ENCODE data around the gene INTS6.

INTS6 gene

GRCh38 chr13:51465124-51465523 is 12.3 kb upstream of the INTS6 start:
- no peak for DNase-seq (ENCODE audit: extremely low spot score)
- CTCF ChIA-PET, result no interaction called here
- POLR2A ChIA-PET, result no interaction called here

GRCh38 chr13:51457086-51457815 is 4.4 kb upstream of the INTS6 start:
- POLR2A ChIA-PET, result no interaction called here
- no peak for DNase-seq (ENCODE audit: extremely low spot score)
- CTCF ChIA-PET, result no interaction called here
- TF ChIP-seq FOXA1 (IDR thresholded peaks at IDR 0.05) (no peak), SUZ12 (IDR thresholded peaks at IDR 0.05) (no peak), CTBP1 (IDR thresholded peaks at IDR 0.05; ENCODE audit: borderline replicate concordance) (no peak), FOXK2 (IDR thresholded peaks at IDR 0.05) (no peak), ZNF384 (IDR thresholded peaks at IDR 0.05) (no peak), NFRKB (IDR thresholded peaks at IDR 0.05) (no peak), FOXM1 (IDR thresholded peaks at IDR 0.05; ENCODE audit: borderline replicate concordance) (no peak), TARDBP (IDR thresholded peaks at IDR 0.05) (no peak), HDGF (IDR thresholded peaks at IDR 0.05; ENCODE audit: borderline replicate concordance) (no peak), LEF1 (IDR thresholded peaks at IDR 0.05; ENCODE audit: borderline replicate concordance) (no peak), PKNOX1 (IDR thresholded peaks at IDR 0.05) (no peak), SP1 (IDR thresholded peaks at IDR 0.05) (no peak), ARNT (IDR thresholded peaks at IDR 0.05) (no peak), L3MBTL2 (conservative IDR thresholded peaks at IDR 0.05) (no peak), BHLHE40 (IDR thresholded peaks at IDR 0.05; ENCODE audit: borderline replicate concordance) (no peak), ELF4 (IDR thresholded peaks at IDR 0.05) (no peak)

More at GRCh38 chr13:51465124-51465523, 12.3 kb upstream of the INTS6 start:
- TF ChIP-seq ELF4 (IDR thresholded peaks at IDR 0.05), result no peak
- TF ChIP-seq TARDBP (IDR thresholded peaks at IDR 0.05), result no peak
- TF ChIP-seq ARNT (IDR thresholded peaks at IDR 0.05), result no peak
- no peak for TF ChIP-seq SP1 (IDR thresholded peaks at IDR 0.05)
- TF ChIP-seq ZNF384 (IDR thresholded peaks at IDR 0.05), result no peak
- no peak for TF ChIP-seq FOXM1 (IDR thresholded peaks at IDR 0.05; ENCODE audit: borderline replicate concordance)
- TF ChIP-seq NFRKB (IDR thresholded peaks at IDR 0.05), result no peak
- TF ChIP-seq LEF1 (IDR thresholded peaks at IDR 0.05; ENCODE audit: borderline replicate concordance), result no peak
- no peak for TF ChIP-seq FOXK2 (IDR thresholded peaks at IDR 0.05)
- TF ChIP-seq FOXA1 (IDR thresholded peaks at IDR 0.05), result no peak
- TF ChIP-seq CTBP1 (IDR thresholded peaks at IDR 0.05; ENCODE audit: borderline replicate concordance), result no peak
- no peak for TF ChIP-seq L3MBTL2 (conservative IDR thresholded peaks at IDR 0.05)
- no peak for TF ChIP-seq HDGF (IDR thresholded peaks at IDR 0.05; ENCODE audit: borderline replicate concordance)
- no peak for TF ChIP-seq SUZ12 (IDR thresholded peaks at IDR 0.05)
- no peak for TF ChIP-seq BHLHE40 (IDR thresholded peaks at IDR 0.05; ENCODE audit: borderline replicate concordance)
- no peak for TF ChIP-seq PKNOX1 (IDR thresholded peaks at IDR 0.05)

- no peak for DNase-seq (ENCODE audit: extremely low spot score)
- no peak for TF ChIP-seq FOXM1 (IDR thresholded peaks at IDR 0.05; ENCODE audit: borderline replicate concordance)
- TF ChIP-seq FOXK2 (IDR thresholded peaks at IDR 0.05), result no peak
- TF ChIP-seq HDGF (IDR thresholded peaks at IDR 0.05; ENCODE audit: borderline replicate concordance), result no peak
- no peak for TF ChIP-seq TARDBP (IDR thresholded peaks at IDR 0.05)
- no peak for TF ChIP-seq SUZ12 (IDR thresholded peaks at IDR 0.05)
- TF ChIP-seq ZNF384 (IDR thresholded peaks at IDR 0.05), result no peak
- no peak for TF ChIP-seq SP1 (IDR thresholded peaks at IDR 0.05)
- TF ChIP-seq BHLHE40 (IDR thresholded peaks at IDR 0.05; ENCODE audit: borderline replicate concordance), result no peak
- TF ChIP-seq L3MBTL2 (conservative IDR thresholded peaks at IDR 0.05), result no peak
- no peak for TF ChIP-seq FOXA1 (IDR thresholded peaks at IDR 0.05)
- no peak for TF ChIP-seq ARNT (IDR thresholded peaks at IDR 0.05)
- TF ChIP-seq NFRKB (IDR thresholded peaks at IDR 0.05), result no peak
- TF ChIP-seq LEF1 (IDR thresholded peaks at IDR 0.05; ENCODE audit: borderline replicate concordance), result no peak
- no peak for TF ChIP-seq CTBP1 (IDR thresholded peaks at IDR 0.05; ENCODE audit: borderline replicate concordance)
- no peak for TF ChIP-seq ELF4 (IDR thresholded peaks at IDR 0.05)
- TF ChIP-seq PKNOX1 (IDR thresholded peaks at IDR 0.05), result no peak
- CTCF ChIA-PET, result no interaction called here
- POLR2A ChIA-PET, result no interaction called here
Observed at GRCh38 chr13:51456510-51456909, 3.7 kb upstream of the INTS6 start.

GRCh38 chr13:51455532-51455931 is 2.7 kb upstream of the INTS6 start:
- ChIA-PET CTCF (no interaction called here), POLR2A (no interaction called here)
- no peak for DNase-seq (ENCODE audit: extremely low spot score)
- no peak for TF ChIP-seq SUZ12 (IDR thresholded peaks at IDR 0.05)
- no peak for TF ChIP-seq HDGF (IDR thresholded peaks at IDR 0.05; ENCODE audit: borderline replicate concordance)
- no peak for TF ChIP-seq SP1 (IDR thresholded peaks at IDR 0.05)
- no peak for TF ChIP-seq BHLHE40 (IDR thresholded peaks at IDR 0.05; ENCODE audit: borderline replicate concordance)
- TF ChIP-seq FOXK2 (IDR thresholded peaks at IDR 0.05), result no peak
- no peak for TF ChIP-seq TARDBP (IDR thresholded peaks at IDR 0.05)
- no peak for TF ChIP-seq CTBP1 (IDR thresholded peaks at IDR 0.05; ENCODE audit: borderline replicate concordance)
- no peak for TF ChIP-seq ARNT (IDR thresholded peaks at IDR 0.05)
- no peak for TF ChIP-seq L3MBTL2 (conservative IDR thresholded peaks at IDR 0.05)
- TF ChIP-seq PKNOX1 (IDR thresholded peaks at IDR 0.05), result no peak
- no peak for TF ChIP-seq FOXM1 (IDR thresholded peaks at IDR 0.05; ENCODE audit: borderline replicate concordance)
- no peak for TF ChIP-seq LEF1 (IDR thresholded peaks at IDR 0.05; ENCODE audit: borderline replicate concordance)
- no peak for TF ChIP-seq ELF4 (IDR thresholded peaks at IDR 0.05)
- TF ChIP-seq NFRKB (IDR thresholded peaks at IDR 0.05), result no peak
- no peak for TF ChIP-seq ZNF384 (IDR thresholded peaks at IDR 0.05)
- no peak for TF ChIP-seq FOXA1 (IDR thresholded peaks at IDR 0.05)

Data from HEK293T (cell line).